NCI-H526 treated with DMSO at 0.1 percent for 48 hours (cell line): Measurements from ENCODE around the gene PKNOX2.

Experiments
- DNase-seq: peaks from one replicate; lab custom pipeline; 2025; lab: John Stamatoyannopoulos, UW

The PKNOX2 gene

GRCh38 chr11:125341676-125342075 lies 177.1 kb downstream of the PKNOX2 start:
- DNase-seq = no peak

GRCh38 chr11:125342281-125342930 lies 177.9 kb downstream of the PKNOX2 start:
- no peak for DNase-seq

DNA sequence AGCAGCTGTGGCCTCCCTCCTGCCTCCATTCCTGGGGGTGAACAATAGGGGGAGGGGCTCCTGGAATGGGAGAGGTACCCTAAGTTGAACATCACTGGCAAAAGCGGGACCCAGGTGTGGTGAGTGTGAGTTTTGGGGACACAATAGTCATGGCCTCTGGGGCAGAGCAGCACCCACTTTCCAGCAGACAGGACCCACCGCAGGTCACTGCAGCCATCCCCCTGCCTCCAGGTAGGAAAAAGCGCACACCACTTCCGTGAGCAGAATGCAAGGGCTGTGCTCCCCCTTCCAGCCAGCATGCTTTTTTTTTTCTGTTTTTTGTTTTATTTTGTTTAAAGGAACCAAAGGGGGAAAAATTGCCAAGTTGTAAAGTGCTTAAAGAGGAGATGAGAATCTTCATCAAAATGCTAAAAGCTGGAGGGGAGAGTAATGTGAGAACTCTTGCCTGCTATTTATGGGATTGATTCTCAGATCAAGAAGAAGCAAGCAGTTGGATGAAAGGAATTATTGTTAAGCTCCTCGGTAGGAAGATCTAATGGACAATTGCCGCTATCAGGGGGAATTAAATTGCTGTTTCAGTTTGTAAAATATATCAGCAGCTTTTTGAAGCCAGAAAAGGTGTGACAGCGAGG lies 178.7 kb downstream of the PKNOX2 start:
- DNase-seq = no peak

DNA sequence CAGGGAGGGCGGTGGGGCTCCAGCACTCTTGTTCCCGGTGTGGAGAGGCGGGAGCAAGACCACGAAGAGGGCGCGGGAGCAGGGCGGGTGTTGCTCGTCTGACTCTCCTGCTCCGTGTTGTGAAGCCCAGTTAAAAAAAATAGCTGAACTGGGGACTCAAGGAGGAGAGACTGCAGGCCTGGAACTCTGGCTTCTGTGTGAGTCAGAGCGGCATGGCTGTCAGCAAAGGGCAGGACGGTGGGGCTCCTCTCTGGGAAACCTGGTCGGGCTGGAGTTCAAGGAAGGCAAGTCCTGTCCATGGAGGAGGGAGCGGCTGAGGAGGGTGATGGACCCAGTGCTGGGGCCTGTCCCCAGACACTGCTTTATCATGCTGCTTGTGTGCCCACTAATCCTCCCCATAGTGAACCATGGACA lies 179.2 kb downstream of the PKNOX2 start:
- no peak for DNase-seq

- DNase-seq = no peak
Measured at GRCh38 chr11:125344846-125345420, 180.4 kb downstream of the PKNOX2 start.

GRCh38 chr11:125345421-125346178 lies 181.0 kb downstream of the PKNOX2 start:
- DNase-seq = peak; percentile 76

- DNase-seq = no peak
Measured at GRCh38 chr11:125346179-125346530, 181.6 kb downstream of the PKNOX2 start.

- no peak for DNase-seq
Measured at GRCh38 chr11:125346565-125347260, 182.2 kb downstream of the PKNOX2 start.

- no peak for DNase-seq
Measured at GRCh38 chr11:125347261-125347585, 182.7 kb downstream of the PKNOX2 start.

GRCh38 chr11:125348141-125348651 lies 183.6 kb downstream of the PKNOX2 start:
- DNase-seq = no peak

DNA sequence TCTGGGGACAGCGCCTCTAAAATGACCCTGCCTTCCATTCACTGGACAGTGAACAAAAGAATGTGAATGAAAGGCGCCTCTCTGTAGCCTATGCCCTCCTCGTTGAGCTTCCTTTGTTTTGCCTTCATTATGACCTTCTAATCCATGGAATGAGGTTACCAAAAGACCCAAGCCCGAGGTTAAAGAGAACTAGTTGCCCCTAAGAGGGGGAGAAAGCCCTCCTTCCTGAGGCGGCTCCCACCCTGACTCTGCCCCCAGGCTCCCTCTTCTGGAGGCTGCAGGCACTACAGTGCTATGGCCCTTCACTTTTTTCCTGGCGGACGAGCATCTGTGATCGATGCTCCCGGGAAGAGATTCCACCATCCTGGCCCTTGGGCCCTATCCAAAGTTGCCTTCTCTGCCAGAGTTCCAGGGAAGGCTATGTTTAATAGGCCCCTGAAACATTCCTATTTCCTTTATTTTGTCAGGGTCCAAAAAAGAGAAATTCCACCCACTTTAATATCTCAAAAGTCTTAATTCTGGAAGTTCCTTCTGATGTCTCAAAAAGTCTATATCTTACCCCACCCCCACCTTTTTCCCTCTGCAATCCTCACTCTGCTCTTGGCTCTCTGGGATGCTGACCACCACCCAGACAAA lies 184.2 kb downstream of the PKNOX2 start:
- DNase-seq = peak; percentile 32

GRCh38 chr11:125350206-125351032 lies 185.9 kb downstream of the PKNOX2 start:
- DNase-seq = peak; percentile 84

- DNase-seq = peak; percentile 100
Measured at GRCh38 chr11:125351033-125351867, 186.7 kb downstream of the PKNOX2 start.

- DNase-seq = no peak
Measured at GRCh38 chr11:125351868-125352250, 187.3 kb downstream of the PKNOX2 start.

DNA sequence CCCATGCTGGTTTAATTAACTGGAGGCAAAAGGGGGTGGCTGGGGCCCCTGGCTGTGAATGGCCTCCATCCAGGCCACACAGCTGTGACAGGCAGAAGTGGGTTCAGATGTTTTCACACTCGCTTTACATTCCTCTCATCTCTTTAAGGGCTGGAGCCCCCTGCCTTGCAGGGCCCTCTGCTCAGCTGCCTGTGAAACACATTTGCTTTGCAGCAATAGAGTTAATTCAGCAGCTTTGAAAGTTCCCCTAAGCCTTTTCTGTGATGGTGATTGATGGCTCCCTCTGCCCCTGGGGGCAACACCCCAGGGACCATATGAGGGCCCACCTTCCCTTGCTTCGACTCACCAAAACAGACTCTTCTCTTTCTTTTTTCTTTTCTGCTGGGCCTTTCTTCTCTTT lies 192.2 kb downstream of the PKNOX2 start:
- DNase-seq = no peak

GRCh38 chr11:125357551-125357950 lies 193.0 kb downstream of the PKNOX2 start:
- no peak for DNase-seq

DNA sequence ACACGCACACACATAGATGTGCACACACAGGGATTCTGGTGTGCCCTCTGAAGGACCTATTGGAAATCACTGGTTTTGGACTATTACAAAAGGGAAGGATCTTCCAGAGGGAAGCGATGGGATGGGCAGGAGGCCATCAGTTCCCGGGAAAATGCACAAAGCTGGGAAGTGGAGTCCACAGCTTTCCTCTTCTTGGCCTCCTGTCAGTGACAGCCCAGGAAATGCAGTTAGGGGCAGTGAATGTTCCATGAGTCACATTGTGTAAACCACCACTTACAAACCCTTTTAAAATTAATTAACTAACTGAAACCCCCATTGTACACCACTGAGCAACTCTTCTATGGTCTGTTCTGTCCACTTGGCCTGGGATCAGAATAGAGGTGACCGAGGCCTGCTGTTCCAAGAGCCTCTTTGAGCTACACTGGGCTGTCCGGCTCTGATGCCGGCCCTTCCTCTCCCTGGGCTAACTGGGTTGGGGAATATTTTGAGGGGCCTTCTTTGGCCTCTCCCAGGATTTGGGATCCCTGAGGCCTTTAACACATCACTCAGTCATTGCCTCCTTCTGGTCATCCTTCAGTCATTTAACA lies 193.8 kb downstream of the PKNOX2 start:
- DNase-seq = no peak

GRCh38 chr11:125359130-125359529 lies 194.6 kb downstream of the PKNOX2 start:
- no peak for DNase-seq

- DNase-seq = no peak
Measured at GRCh38 chr11:125360066-125360465, 195.5 kb downstream of the PKNOX2 start.
